EH (cell line): ENCODE measurements around the gene POU3F1.

ENCODE experiments used
- DNase-seq: peaks from one replicate; pipeline ENCODE4 v3.0.0-alpha.2; 2015; ENCODE audit warnings: low read depth

Gene POU3F1

DNA sequence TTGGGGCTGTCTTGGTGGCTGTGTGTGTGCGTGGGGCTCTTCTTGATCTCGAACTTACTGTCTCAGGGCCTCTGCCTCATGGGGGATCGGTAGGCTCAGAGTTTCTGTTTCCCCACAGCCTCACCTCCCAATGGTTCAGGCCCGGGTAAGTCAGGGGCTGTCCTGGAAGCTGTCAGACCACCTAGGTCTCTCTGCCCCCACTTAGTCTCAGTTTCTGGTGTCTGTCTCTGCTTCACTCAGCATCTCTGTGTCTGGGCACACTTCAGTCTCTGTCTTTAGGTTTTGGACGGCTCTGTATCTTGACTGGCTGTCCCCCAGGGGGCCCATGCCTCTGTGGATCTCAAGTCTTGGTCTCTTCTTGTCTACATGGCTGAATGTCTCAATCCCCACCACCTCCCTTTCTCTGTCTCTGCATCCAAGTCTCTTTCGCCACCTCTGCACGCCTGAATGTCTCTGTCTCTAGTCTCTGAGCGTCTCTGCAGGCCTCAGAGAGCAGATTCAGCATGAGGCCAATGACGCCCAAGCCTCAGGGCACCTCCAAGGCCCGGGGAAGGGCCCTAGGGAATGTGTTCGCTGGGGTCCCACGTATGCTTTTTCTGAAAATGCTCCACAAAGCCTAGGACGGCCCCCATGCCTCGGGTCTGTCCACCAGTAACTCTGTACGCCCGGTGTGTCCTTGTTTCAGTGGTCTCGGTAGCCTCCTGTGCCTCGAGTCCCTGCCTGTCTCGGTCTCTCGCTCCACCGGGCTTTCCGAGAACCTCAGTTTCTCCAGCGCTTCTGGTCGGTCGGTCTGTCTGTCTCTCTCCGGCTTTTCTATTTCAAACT is 42.1 kb downstream of the POU3F1 start:
- DNase-seq, result peak; percentile 39

DNA sequence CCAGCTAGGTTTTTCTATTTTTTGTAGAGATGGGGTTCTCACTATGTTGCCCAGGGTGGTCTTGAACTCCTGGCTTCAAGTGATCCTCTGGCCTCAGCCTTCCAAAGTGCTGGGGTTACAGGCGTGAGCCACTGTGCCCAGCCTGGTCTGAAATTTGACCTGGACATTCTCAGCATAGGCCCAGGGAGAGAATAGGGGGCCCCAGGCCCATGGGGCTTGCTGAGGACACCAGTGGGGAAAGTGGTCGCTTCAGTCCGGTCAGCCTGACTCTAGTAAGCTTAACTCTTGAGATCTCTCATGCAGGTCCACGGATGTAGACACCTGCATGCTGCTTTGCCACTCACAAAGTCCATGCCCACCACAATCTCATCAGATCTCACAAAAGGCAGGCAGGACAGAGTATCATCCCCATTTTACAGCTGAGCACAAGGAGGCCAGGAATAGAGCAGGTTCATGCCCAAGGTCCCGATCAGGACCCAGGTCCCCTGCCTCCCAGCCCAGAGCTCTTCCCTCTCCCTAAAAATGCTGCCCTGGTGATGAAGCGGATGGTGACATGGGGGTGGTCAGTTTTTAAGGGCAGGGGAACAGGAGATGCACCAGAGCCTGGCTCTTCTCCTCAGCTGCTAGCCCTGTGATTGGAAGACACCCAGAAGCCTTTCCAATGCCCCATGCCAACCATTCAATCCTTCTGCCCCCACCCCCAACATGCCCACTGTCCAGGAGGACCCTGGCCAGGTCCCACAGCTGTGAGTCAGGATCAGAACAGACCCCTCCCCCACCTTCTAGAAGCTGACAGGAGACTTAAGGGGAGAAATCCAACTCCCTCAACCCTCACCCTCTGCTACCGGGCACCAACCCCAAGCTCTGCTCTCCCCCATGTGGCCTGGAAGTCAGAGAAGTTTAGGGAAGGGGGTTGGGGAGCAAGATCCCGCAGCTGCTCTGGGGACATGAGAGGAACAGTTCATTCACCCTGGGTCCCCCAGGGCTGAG is 43.0 kb downstream of the POU3F1 start:
- DNase-seq, result peak; percentile 53

- DNase-seq, result peak; percentile 90
Measured at GRCh38 chr1:38000529-38001455, 45.8 kb downstream of the POU3F1 start.

GRCh38 chr1:38000233-38000528 is 46.4 kb downstream of the POU3F1 start:
- DNase-seq, result no peak

DNA sequence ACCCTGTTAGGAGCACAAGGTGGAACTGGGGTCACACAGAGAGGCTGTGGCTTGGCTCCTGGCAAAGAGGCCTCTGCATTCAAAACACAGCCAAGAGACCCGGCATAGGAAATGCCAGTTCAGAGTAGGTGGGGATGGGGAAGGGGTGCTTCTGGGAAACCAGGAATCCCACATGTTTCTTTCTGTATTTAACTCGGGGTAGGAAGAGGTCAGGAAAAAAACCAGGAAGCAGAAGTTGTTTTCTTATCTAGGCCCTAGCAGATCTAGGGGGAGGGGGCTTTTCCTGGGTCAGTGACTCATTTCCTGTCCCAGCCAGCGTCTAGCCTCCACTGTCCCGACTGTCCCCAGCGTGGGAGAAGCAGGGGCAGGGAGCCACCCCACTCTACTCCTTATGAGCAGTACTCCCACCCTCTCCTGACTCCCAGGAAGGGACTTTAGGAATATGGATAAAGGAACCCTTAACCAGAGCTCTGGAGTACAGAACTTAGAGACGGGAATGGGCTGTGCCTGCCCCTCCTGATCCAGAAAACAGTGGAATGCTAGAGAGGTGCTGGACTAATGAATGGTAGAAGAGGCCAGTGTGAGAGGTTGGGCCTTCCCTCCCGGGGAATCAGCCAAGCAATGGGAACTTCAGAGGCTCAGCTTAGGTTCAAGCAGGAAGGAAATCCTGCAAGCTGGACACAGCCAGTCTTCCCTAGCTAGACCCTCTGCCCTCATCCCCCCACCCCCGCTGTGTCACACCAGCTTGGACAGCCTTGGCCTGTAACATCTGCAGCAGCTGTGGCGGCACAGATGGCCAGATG is 47.0 kb downstream of the POU3F1 start:
- DNase-seq, result peak; percentile 84

- DNase-seq, result no peak
Measured at GRCh38 chr1:37998913-37999429, 47.6 kb downstream of the POU3F1 start.

GRCh38 chr1:37998089-37998808 is 48.3 kb downstream of the POU3F1 start:
- DNase-seq, result no peak

DNA sequence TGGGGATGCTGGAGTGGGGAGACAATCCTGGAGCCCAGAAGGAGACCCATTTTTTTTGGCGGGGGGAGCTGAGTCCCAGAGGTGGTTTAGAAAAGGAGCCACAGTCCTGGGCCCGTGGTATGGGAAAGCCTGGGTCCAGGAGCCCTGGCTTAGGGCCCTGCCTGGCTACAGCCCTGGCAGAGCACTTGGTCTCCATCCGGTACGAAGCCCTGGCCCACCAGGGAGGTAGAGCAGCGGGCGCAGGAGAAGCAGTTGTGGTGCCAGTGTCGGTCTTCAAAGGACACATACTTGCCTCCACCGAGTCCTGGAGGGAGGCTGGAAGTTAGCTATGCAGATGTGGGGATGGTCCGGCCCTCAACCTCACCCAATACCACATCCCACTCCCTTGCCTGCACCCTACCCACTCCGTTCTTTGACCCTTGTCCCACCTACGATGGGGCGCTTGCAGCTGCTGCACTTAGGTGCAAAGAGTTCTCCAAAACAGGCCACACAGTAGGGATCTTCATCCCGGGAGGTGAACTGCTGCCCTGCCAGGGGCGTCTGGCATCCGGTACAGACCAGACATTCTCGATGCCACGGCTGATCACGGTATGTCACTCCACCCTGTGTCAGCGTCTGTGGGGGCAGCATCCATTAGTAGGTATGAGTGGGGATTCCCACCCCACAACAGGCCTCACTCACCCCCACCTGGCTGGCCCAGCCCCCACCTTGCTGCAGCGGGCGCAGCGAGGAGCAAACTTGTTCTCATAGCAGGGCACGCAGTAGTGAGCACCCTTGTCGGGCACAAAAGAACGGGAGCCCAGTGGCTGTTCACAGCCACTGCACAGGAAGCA is 49.1 kb downstream of the POU3F1 start:
- no peak for DNase-seq

- peak; percentile 88 for DNase-seq
Measured at GRCh38 chr1:37995751-37996345, 50.7 kb downstream of the POU3F1 start.

DNA sequence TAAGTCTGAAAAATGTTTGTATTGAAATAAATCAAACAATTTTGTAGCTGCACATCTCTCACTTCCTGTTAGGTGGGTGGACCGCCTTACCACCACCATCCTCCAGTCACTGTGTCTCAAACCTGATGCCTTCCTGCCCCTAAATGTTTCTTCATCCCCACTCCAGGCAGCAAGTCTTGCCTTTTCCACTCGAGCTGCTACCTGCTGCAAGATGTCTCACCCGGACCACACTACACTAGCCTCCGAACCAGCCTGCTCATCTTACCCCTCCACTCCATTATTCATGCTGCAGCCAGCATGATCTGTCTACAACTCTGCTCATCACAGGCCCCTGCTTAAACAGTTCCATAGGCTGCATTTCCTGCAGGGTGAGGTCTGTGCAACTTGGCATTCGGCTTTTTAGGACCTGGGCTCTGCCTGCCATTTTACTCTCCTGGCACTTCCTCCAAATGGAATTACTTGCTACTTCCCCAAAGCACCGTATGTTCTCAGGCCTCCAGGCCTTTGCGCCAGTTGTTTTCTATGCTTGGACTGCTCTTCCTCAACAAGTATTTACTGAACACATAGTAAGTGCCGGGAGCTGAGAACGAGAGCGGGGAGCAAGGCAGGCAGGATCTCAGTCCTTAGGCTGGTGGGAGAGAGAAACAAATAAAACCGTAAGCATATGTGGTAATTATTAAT is 51.6 kb downstream of the POU3F1 start:
- no peak for DNase-seq
